NT2/D1 (cell line): ENCODE measurements around the gene PHLDB1.

Source experiments
- DNase-seq: peaks from one replicate; pipeline ENCODE4 v3.0.0-alpha.2; 2011; ENCODE audit warnings: low read depth, low spot score
- H3K27me3 ChIP-seq: 2 replicates; pipeline ENCODE4 v1.6.0; 2011; ENCODE audit warnings: mild to moderate bottlenecking; ENCODE audit not compliant: insufficient read length, insufficient read depth
- H3K36me3 ChIP-seq: 2 replicates; pipeline ENCODE4 v1.6.1; 2011; ENCODE audit warnings: mild to moderate bottlenecking, low read length, mixed read lengths; ENCODE audit not compliant: insufficient read depth, insufficient read length
- H3K4me1 ChIP-seq: 2 replicates; pipeline ENCODE4 v1.5.1; 2011; ENCODE audit not compliant: insufficient read depth, insufficient read length
- H3K4me3 ChIP-seq: 2 replicates; pipeline ENCODE4 v1.5.1; 2011; ENCODE audit warnings: low read depth; ENCODE audit not compliant: insufficient read length
- H3K9ac ChIP-seq: 2 replicates; pipeline ENCODE4 v1.6.0; 2011; ENCODE audit warnings: low read depth; ENCODE audit not compliant: insufficient read length
- H3K9me3 ChIP-seq: 2 replicates; pipeline ENCODE4 v1.5.1; 2011; ENCODE audit warnings: mild to moderate bottlenecking, low read length; ENCODE audit not compliant: insufficient read depth
- SUZ12 ChIP-seq: IDR thresholded peaks from 2 replicates; pipeline ENCODE4 v1.6.1; 2011; ENCODE audit not compliant: insufficient read length, insufficient read depth; ENCODE audit errors: extremely low read depth
- YY1 ChIP-seq: IDR thresholded peaks from 2 replicates; pipeline ENCODE4 v1.6.1; 2011; ENCODE audit not compliant: insufficient read length, insufficient read depth
- ZNF274 ChIP-seq: IDR thresholded peaks from 2 replicates; pipeline ENCODE4 v1.6.1; 2011; ENCODE audit warnings: mild to moderate bottlenecking, low read depth, low read length

The PHLDB1 gene

GRCh38 chr11:118699506-118700220 is 92.2 kb downstream of the PHLDB1 start:
- Histone ChIP-seq H3K4me3 (no peak overlapping the region), H3K4me1 (no peaks in the 10 kb centered on the region)

GRCh38 chr11:118703563-118704106 is 96.2 kb downstream of the PHLDB1 start:
- Histone ChIP-seq H3K36me3 (peaks cover 3% of the 10 kb centered on the region), H3K4me3 (no peak overlapping the region), H3K4me1 (peaks cover 3% of the 10 kb centered on the region), H3K9me3 (peaks cover 14% of the 10 kb centered on the region), H3K27me3 (no peaks in the 10 kb centered on the region), H3K9ac (no peak overlapping the region)
- no peak for DNase-seq
- TF ChIP-seq SUZ12 (no peak), ZNF274 (no peak), YY1 (no peak)

More at GRCh38 chr11:118699506-118700220, 92.2 kb downstream of the PHLDB1 start:
- Histone ChIP-seq H3K36me3 (no peaks in the 10 kb centered on the region), H3K9ac (no peak overlapping the region), H3K27me3 (no peaks in the 10 kb centered on the region), H3K9me3 (peaks cover 14% of the 10 kb centered on the region)
- no peak for DNase-seq
- no peak for TF ChIP-seq YY1
- TF ChIP-seq ZNF274: no peak
- TF ChIP-seq SUZ12: no peak

- no peaks in the 10 kb centered on the region for H3K27me3 ChIP-seq
- no peak overlapping the region for H3K9ac ChIP-seq
- TF ChIP-seq YY1 (no peak), ZNF274 (no peak), SUZ12 (no peak)
- no peak overlapping the region for H3K4me3 ChIP-seq
- DNase-seq: no peak
- peaks cover 3% of the 10 kb centered on the region for H3K4me1 ChIP-seq
- H3K36me3 ChIP-seq: peaks cover 6% of the 10 kb centered on the region
- peaks cover 8% of the 10 kb centered on the region for H3K9me3 ChIP-seq
These were observed 97.8 kb downstream of the PHLDB1 start for GRCh38 chr11:118705111-118705741.

- H3K4me1 ChIP-seq: peaks cover 3% of the 10 kb centered on the region
- no peak overlapping the region for H3K4me3 ChIP-seq
- no peak overlapping the region for H3K9ac ChIP-seq
- H3K9me3 ChIP-seq: peaks cover under 1% of the 10 kb centered on the region; the same call in 1 of the 2 replicates
- no peak for TF ChIP-seq SUZ12
- no peak for DNase-seq
- no peaks in the 10 kb centered on the region for H3K27me3 ChIP-seq
- H3K36me3 ChIP-seq: peaks cover 6% of the 10 kb centered on the region
These were observed 98.6 kb downstream of the PHLDB1 start for GRCh38 chr11:118705791-118706545.

GRCh38 chr11:118706546-118706825 is 99.1 kb downstream of the PHLDB1 start:
- Histone ChIP-seq H3K9me3 (no peaks in the 10 kb centered on the region; the same call in 1 of the 2 replicates), H3K9ac (no peak overlapping the region), H3K4me3 (no peak overlapping the region), H3K4me1 (peaks cover 3% of the 10 kb centered on the region), H3K36me3 (peaks cover 6% of the 10 kb centered on the region), H3K27me3 (no peaks in the 10 kb centered on the region)
- TF ChIP-seq ZNF274 (no peak), YY1 (no peak), SUZ12 (no peak)
- DNase-seq: no peak
